LHCN-M2 (cell line): ENCODE measurements around the gene CEP170B. TPM values are rescaled to one million over a fixed set of nuclear protein-coding genes. Genes with fewer than 3 reads are reported as not detected.

Experiments
- DNase-seq: peaks from one replicate; pipeline ENCODE4 v3.0.0-alpha.2; 2012; ENCODE audit warnings: low read depth
- total RNA-seq: library from RNA; depleted of rRNA; stranded (reverse); fragments of >200 nt; gene quantifications from 2 replicates; pipeline ENCODE4 v1.2.3, GENCODE V29; 2014

Gene CEP170B
- total RNA-seq, 1 experiment from 2014 or later: 30.3 TPM

GRCh38 chr14:104866451-104867370 is 1.6 kb downstream of the CEP170B start:
- no peak for DNase-seq

- DNase-seq: no peak
Observed at GRCh38 chr14:104867371-104868059, 2.4 kb downstream of the CEP170B start.

- DNase-seq: no peak
Observed at GRCh38 chr14:104868060-104868740, 3.1 kb downstream of the CEP170B start.

GRCh38 chr14:104868811-104869572 is 3.9 kb downstream of the CEP170B start:
- no peak for DNase-seq

GRCh38 chr14:104869669-104870367 is 4.8 kb downstream of the CEP170B start:
- DNase-seq: no peak

- DNase-seq: no peak
Observed at GRCh38 chr14:104870368-104871144, 5.5 kb downstream of the CEP170B start.

GRCh38 chr14:104871145-104871655 is 6.1 kb downstream of the CEP170B start:
- no peak for DNase-seq

GRCh38 chr14:104871656-104872468 is 6.8 kb downstream of the CEP170B start:
- DNase-seq: no peak

- peak; percentile 97 for DNase-seq
Observed at GRCh38 chr14:104872469-104873341, 7.6 kb downstream of the CEP170B start.

- DNase-seq: no peak
Observed at GRCh38 chr14:104873380-104874055, 8.4 kb downstream of the CEP170B start.

GRCh38 chr14:104874110-104874531 is 9.1 kb downstream of the CEP170B start:
- no peak for DNase-seq

- DNase-seq: no peak
Observed at GRCh38 chr14:104874571-104875411, 9.7 kb downstream of the CEP170B start.

- no peak for DNase-seq
Observed at GRCh38 chr14:104875412-104875751, 10.3 kb downstream of the CEP170B start.

- no peak for DNase-seq
Observed at GRCh38 chr14:104875811-104876210, 10.7 kb downstream of the CEP170B start.

- peak; percentile 46 for DNase-seq
Observed at GRCh38 chr14:104876251-104876699, 11.2 kb downstream of the CEP170B start.
